ENCODE measurements around the gene AIFM1.

GRCh38 chrX:130163398-130163797, 2.2 kb downstream of the AIFM1 start:
- no peak for TF ChIP-seq CTCF (IDR thresholded peaks at IDR 0.05; ENCODE audit: low read length)
- TF ChIP-seq EZH2 (optimal IDR thresholded peaks at IDR 0.05; ENCODE audit: low read depth, low read length) = no peak

Data from MM.1S (cell line).